Thoracic aorta (tissue), 2 donors: Measurements from ENCODE around the gene CTNNA3. TPM values are rescaled to one million over a fixed set of nuclear protein-coding genes. Genes with fewer than 3 reads are reported as not detected.

Source experiments
- ATAC-seq: fragments of 150-250 bp; one replicate; pipeline ENCODE4 v1.8.0; 2017; ENCODE audit warnings: low read depth; ENCODE audit not compliant: insufficient number of reproducible peaks, low FRiP score
- DNase-seq: peaks from one replicate; pipeline ENCODE4 v3.0.0-alpha.2; 2020; ENCODE audit warnings: low spot score
- H3K27ac ChIP-seq, 2 donors: fragments of 200-600 bp; sonication (generic); 1 replicate in 1 of 2; 2 replicates in 1 of 2; pipeline ENCODE4 v1.5.1; 2016; ENCODE audit warnings: mild to moderate bottlenecking in 2 of 2, moderate library complexity in 2 of 2
- H3K27me3 ChIP-seq: fragments of 200-600 bp; sonication (generic); replicated peaks from 2 replicates; pipeline ENCODE4 v1.6.0; 2016; ENCODE audit warnings: mild to moderate bottlenecking; ENCODE audit not compliant: insufficient read depth
- H3K36me3 ChIP-seq: fragments of 200-600 bp; sonication (generic); one replicate; pipeline ENCODE4 v1.5.1; 2016
- H3K4me1 ChIP-seq, 2 donors: fragments of 200-600 bp; sonication (generic); 1 replicate in 1 of 2; 2 replicates in 1 of 2; pipeline versions ENCODE4 v1.5.1 to v1.6.0; 2016; ENCODE audit warnings: low read depth in 2 of 2, mild to moderate bottlenecking in 1 of 2; ENCODE audit not compliant: control insufficient read depth in 1 of 2
- H3K4me3 ChIP-seq: fragments of 200-600 bp; sonication (generic); 2 replicates; pipeline ENCODE4 v1.5.1; 2016; ENCODE audit warnings: mild to moderate bottlenecking
- H3K9me3 ChIP-seq: fragments of 200-600 bp; sonication (generic); 2 replicates; pipeline ENCODE4 v1.5.1; 2016
- CTCF ChIP-seq: fragments of 200-600 bp; sonication (generic); IDR thresholded peaks from one replicate; pipeline ENCODE4 v1.5.1; 2019; ENCODE audit warnings: antibody characterized with exemption
- total RNA-seq, 2 donors: library from RNA; depleted of rRNA; stranded (reverse); fragments of >200 nt; gene quantifications; one replicate each; pipeline versions ENCODE4 v1.1.0 to v1.2.3, GENCODE V29; 2016

CTNNA3 gene
- total RNA-seq, 2 donors from 2014 or later, result 0.95 to 1.2 TPM

- Histone ChIP-seq H3K36me3 (no peaks in the 10 kb centered on the region), H3K4me1 (no peaks in the 10 kb centered on the region), H3K27me3 (no peaks in the 10 kb centered on the region), H3K27ac (no peak overlapping the region), H3K4me3 (no peak overlapping the region), H3K9me3 (no peaks in the 10 kb centered on the region)
- no peak for DNase-seq
- no peak for ATAC-seq
- no peak for TF ChIP-seq CTCF
Measured at GRCh38 chr10:66283874-66284464, 1412.0 kb downstream of the CTNNA3 start.

- H3K4me3 ChIP-seq, result no peak overlapping the region
Measured at GRCh38 chr10:66283064-66283463, 1412.9 kb downstream of the CTNNA3 start.

GRCh38 chr10:66281327-66281726, 1414.7 kb downstream of the CTNNA3 start:
- no peak for ATAC-seq
- TF ChIP-seq CTCF, result no peak

More at GRCh38 chr10:66283064-66283463, 1412.9 kb downstream of the CTNNA3 start:
- H3K27me3 ChIP-seq, result no peaks in the 10 kb centered on the region
- no peak for TF ChIP-seq CTCF
- DNase-seq (no peak), ATAC-seq (no peak)
- no peaks in the 10 kb centered on the region for H3K36me3 ChIP-seq
- no peaks in the 10 kb centered on the region for H3K9me3 ChIP-seq
- no peaks in the 10 kb centered on the region for H3K4me1 ChIP-seq
- no peak overlapping the region for H3K27ac ChIP-seq

GRCh38 chr10:66277481-66277880, 1418.5 kb downstream of the CTNNA3 start:
- ATAC-seq (no peak), DNase-seq (no peak)
- Histone ChIP-seq H3K9me3 (no peaks in the 10 kb centered on the region), H3K27ac (no peak overlapping the region), H3K4me1 (no peaks in the 10 kb centered on the region), H3K27me3 (no peaks in the 10 kb centered on the region), H3K4me3 (no peak overlapping the region), H3K36me3 (no peaks in the 10 kb centered on the region)
- TF ChIP-seq CTCF, result no peak

More at GRCh38 chr10:66281327-66281726, 1414.7 kb downstream of the CTNNA3 start:
- H3K27me3 ChIP-seq, result no peaks in the 10 kb centered on the region
- no peaks in the 10 kb centered on the region for H3K9me3 ChIP-seq
- no peak overlapping the region for H3K27ac ChIP-seq
- H3K4me1 ChIP-seq, result no peaks in the 10 kb centered on the region
- no peak overlapping the region for H3K4me3 ChIP-seq
- DNase-seq, result no peak
- no peaks in the 10 kb centered on the region for H3K36me3 ChIP-seq

- H3K27me3 ChIP-seq, result no peaks in the 10 kb centered on the region
- no peak overlapping the region for H3K4me3 ChIP-seq
- no peak for ATAC-seq
- no peak for DNase-seq
- H3K27ac ChIP-seq, result no peak overlapping the region
- H3K9me3 ChIP-seq, result no peaks in the 10 kb centered on the region
- no peaks in the 10 kb centered on the region for H3K36me3 ChIP-seq
- TF ChIP-seq CTCF, result no peak
- H3K4me1 ChIP-seq, result no peaks in the 10 kb centered on the region
Measured at GRCh38 chr10:66273966-66274519, 1422.0 kb downstream of the CTNNA3 start.
